HepG2 (cell line): ENCODE data around the gene PMEL. TPM values are rescaled to one million over a fixed set of nuclear protein-coding genes. Genes with fewer than 3 reads are reported as not detected.

Experiments used
- SATB2 ChIP-seq: sonication (generic); formaldehyde crosslinking; IDR thresholded peaks from 2 replicates; pipeline ENCODE4 v1.5.0; 2020; ENCODE audit warnings: missing genetic modification reagents
- ZNF207 ChIP-seq: fragments of 450-650 bp; IDR thresholded peaks from 2 replicates; pipeline ENCODE4 v1.6.1; 2016; ENCODE audit warnings: antibody characterized with exemption, borderline replicate concordance
- ZNF382 ChIP-seq: sonication (generic); formaldehyde crosslinking; IDR thresholded peaks from 2 replicates; pipeline ENCODE4 v1.5.0; 2020; ENCODE audit warnings: missing genetic modification reagents, mild to moderate bottlenecking, borderline replicate concordance
- polyA plus RNA-seq, 8 experiments: library from polyadenylated mRNA; depleted of rRNA in 3 of 8; stranded (reverse) in 7 of 8; unstranded in 1 of 8; fragments of >200 nt; fragmentation: Illumina TruSeq in 4 of 8; extraction: Trizol in 4 of 8; gene quantifications; 2 replicates each; pipeline versions ENCODE4 v1.2.1 to v1.2.3, GENCODE V29; 2011 to 2016; ENCODE audit warnings: low read depth in 4 of 8, missing spikeins in 1 of 8, mixed read lengths in 1 of 8; ENCODE audit not compliant: insufficient read depth in 1 of 8
- total RNA-seq, 5 experiments: library from RNA; depleted of rRNA; stranded (reverse); fragments of >200 nt; fragmentation: Illumina TruSeq; extraction: Trizol; gene quantifications; 2 replicates each; pipeline ENCODE4 v1.2.3, GENCODE V29; 2016; ENCODE audit warnings: low read depth in 1 of 5
- TF ChIP-seq, protein P1 (sequence below): sonication (generic); formaldehyde crosslinking; IDR thresholded peaks from 2 replicates; pipeline ENCODE4 v1.8.0; 2022; ENCODE audit warnings: missing genetic modification reagents, mild to moderate bottlenecking, inconsistent platforms, borderline replicate concordance
- TF ChIP-seq, protein P2 (sequence below): IDR thresholded peaks from 2 replicates; pipeline ENCODE4 v1.6.1; 2016; ENCODE audit warnings: missing biosample characterization, missing genetic modification reagents, low read depth
- TF ChIP-seq, protein P3 (sequence below): sonication (generic); formaldehyde crosslinking; IDR thresholded peaks from 2 replicates; pipeline ENCODE4 v1.5.1; 2020; ENCODE audit warnings: mild to moderate bottlenecking, missing genetic modification reagents, borderline replicate concordance
- TF ChIP-seq, protein P4 (sequence below): sonication (generic); formaldehyde crosslinking; IDR thresholded peaks from 2 replicates; pipeline ENCODE4 v1.8.1; 2023; ENCODE audit warnings: mild to moderate bottlenecking, inconsistent platforms, moderate library complexity, missing genetic modification reagents, borderline replicate concordance

The PMEL gene
- total and polyA plus RNA-seq, 2 of the 13 experiments (the other 11 are each of a cell fraction or from before 2014, with no cell fraction given) = 0.49 to 3.3 TPM

DNA sequence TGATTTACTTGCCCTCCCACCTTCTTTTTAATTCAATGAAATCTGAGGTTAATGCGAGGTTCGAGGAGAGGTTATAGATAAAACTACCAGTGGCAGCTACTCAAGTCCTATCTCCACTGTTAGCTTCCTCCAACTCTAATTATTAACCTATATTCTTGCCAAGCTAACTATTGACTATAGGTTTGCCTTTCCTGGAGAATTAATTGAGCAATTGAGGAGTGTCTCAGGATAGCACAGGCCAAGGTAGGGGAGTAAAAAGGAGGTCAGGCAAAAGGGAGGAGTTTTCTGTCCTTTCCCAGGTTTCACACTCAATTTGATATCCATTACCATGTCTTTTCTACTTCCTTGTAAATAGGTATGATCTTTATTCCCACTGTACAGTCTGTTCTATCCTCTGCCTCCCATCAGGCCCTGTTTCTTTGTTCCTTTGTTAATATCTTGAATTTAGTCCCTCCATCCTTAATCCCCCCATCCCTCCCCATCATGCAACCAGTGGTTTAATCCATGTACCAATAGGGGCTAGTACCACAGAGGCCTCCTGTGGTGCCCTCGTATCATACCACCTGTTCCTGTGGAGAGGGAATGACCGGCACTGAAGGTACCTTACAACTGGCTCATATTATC lies 27.5 kb upstream of the PMEL start (continued):
- TF ChIP-seq, protein P1, sequence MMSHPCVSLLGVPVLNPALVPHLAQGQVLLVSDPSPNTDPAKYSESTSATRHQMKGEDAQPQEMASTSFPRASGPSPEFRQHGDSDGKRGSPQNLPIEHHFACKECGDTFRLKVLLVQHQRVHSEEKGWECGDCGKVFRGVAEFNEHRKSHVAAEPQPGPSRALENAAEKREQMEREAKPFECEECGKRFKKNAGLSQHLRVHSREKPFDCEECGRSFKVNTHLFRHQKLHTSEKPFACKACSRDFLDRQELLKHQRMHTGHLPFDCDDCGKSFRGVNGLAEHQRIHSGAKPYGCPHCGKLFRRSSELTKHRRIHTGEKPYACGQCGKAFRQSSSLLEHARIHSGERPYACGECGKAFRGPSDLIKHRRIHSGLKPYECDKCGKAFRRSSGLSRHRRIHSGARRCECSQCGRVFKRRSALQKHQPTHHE = no peak
- TF ChIP-seq, protein P2, sequence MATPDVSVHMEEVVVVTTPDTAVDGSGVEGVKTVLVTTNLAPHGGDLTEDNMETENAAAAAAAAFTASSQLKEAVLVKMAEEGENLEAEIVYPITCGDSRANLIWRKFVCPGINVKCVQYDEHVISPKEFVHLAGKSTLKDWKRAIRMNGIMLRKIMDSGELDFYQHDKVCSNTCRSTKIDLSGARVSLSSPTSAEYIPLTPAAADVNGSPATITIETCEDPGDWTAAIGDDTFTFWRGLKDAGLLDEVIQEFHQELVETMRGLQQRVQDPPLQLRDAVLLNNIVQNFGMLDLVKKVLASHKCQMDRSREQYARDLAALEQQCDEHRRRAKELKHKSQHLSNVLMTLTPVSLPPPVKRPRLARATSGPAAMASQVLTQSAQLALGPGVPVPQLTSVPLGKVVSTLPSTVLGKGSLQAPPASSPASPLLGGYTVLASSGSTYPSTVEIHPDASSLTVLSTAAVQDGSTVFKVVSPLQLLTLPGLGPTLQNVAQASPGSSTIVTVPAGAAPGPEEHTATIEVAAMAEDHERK (CRISPR knock-in tag) = no peak
- TF ChIP-seq ZNF207 = no peak
- TF ChIP-seq, protein P3, sequence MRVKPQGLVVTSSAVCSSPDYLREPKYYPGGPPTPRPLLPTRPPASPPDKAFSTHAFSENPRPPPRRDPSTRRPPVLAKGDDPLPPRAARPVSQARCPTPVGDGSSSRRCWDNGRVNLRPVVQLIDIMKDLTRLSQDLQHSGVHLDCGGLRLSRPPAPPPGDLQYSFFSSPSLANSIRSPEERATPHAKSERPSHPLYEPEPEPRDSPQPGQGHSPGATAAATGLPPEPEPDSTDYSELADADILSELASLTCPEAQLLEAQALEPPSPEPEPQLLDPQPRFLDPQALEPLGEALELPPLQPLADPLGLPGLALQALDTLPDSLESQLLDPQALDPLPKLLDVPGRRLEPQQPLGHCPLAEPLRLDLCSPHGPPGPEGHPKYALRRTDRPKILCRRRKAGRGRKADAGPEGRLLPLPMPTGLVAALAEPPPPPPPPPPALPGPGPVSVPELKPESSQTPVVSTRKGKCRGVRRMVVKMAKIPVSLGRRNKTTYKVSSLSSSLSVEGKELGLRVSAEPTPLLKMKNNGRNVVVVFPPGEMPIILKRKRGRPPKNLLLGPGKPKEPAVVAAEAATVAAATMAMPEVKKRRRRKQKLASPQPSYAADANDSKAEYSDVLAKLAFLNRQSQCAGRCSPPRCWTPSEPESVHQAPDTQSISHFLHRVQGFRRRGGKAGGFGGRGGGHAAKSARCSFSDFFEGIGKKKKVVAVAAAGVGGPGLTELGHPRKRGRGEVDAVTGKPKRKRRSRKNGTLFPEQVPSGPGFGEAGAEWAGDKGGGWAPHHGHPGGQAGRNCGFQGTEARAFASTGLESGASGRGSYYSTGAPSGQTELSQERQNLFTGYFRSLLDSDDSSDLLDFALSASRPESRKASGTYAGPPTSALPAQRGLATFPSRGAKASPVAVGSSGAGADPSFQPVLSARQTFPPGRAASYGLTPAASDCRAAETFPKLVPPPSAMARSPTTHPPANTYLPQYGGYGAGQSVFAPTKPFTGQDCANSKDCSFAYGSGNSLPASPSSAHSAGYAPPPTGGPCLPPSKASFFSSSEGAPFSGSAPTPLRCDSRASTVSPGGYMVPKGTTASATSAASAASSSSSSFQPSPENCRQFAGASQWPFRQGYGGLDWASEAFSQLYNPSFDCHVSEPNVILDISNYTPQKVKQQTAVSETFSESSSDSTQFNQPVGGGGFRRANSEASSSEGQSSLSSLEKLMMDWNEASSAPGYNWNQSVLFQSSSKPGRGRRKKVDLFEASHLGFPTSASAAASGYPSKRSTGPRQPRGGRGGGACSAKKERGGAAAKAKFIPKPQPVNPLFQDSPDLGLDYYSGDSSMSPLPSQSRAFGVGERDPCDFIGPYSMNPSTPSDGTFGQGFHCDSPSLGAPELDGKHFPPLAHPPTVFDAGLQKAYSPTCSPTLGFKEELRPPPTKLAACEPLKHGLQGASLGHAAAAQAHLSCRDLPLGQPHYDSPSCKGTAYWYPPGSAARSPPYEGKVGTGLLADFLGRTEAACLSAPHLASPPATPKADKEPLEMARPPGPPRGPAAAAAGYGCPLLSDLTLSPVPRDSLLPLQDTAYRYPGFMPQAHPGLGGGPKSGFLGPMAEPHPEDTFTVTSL = no peak
- TF ChIP-seq ZNF382 (CRISPR knock-in tag) = no peak
- no peak for TF ChIP-seq SATB2
- TF ChIP-seq, protein P4, sequence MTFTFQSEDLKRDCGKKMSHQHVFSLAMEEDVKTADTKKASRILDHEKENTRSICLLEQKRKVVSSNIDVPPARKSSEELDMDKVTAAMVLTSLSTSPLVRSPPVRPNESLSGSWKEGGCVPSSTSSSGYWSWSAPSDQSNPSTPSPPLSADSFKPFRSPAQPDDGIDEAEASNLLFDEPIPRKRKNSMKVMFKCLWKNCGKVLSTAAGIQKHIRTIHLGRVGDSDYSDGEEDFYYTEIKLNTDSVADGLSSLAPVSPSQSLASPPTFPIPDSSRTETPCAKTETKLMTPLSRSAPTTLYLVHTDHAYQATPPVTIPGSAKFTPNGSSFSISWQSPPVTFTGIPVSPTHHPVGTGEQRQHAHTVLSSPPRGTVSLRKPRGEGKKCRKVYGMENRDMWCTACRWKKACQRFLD (CRISPR knock-in tag) = no peak
- TF ChIP-seq, all 625 proteins: peak for 0
